Measurements from ENCODE around the gene LCE7A. TPM values are rescaled to one million over a fixed set of nuclear protein-coding genes. Genes with fewer than 3 reads are reported as not detected.

The LCE7A gene
- total RNA-seq, 4 donors from 2014 or later: not detected

DNA sequence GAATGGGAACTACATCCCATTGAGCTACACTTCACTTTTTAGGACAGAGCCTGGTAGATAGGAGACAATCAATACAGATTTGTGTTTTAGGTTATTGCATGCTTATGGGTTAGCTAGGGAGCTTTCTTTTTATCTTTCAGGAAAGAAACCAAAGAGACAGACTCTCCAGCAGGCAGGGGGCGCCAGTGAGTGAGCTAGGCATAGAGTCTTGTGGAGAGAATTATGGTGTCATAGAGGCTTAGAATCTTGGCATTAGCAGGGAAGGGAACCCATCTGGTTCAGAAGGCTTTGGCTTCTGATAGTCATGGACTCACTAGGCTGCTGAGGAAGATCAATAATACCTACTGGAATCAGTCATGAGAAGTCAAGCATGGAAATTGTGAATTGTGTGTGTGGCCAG lies 18.2 kb downstream of the LCE7A start, which contains the start of gene SMCP:
Gene SMCP, plus strand, starts transcription at position 281 of the 400 bp plus-strand sequence. CDS start 6,101 bp downstream, outside the sequence.
- no peak within 1 kb of the TSS for H3K27ac ChIP-seq
- 10 to 15% methylated on average over 1 of the region's 1 CpG for WGBS, 2 donors
- no peaks in the 10 kb centered on the region for H3K27me3 ChIP-seq
- H3K4me1 ChIP-seq: no peaks in the 10 kb centered on the region
- TF ChIP-seq POLR2A (IDR thresholded peaks at IDR 0.05) (no peak), CTCF (IDR thresholded peaks at IDR 0.05) (no peak)
- no peak within 1 kb of the TSS for H3K4me3 ChIP-seq (replicated peaks in 1 of 3)
- no peaks in the 10 kb centered on the region for H3K9me3 ChIP-seq
- H3K36me3 ChIP-seq: no peaks in the 10 kb centered on the region
- no peak for DNase-seq
- intact Hi-C loops (cut with DNase I): no loop called here

DNA sequence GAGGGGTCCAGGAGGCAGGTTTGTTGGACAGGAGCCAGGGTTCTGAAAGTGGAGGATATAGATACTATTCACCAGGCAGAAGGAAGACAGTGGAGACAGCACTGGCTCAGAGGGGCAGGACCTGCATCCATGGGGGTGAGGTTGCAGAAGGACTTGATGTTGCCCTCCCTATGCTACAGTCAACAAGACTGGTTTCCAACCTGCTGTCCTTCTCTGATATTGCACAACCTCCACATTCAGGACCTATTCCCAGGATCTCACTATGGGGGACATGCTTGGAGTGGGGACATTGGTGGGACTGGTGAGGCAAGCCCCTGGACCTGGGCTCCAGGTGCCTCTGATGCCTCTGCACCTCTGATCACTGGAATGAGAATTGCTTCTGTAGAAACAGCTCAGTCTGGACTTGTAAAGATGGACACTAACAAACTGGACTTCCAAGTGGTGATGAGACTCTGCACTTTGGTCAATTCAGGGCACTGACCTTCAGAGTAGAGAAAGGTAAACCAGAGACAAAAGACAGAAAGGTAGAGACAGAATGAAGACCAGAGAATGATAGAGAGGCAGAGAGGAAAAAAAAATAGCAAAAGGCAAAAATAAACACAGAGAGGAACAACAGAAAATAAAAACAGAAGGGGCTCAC lies 19.9 kb downstream of the LCE7A start:
- intact Hi-C loops (cut with DNase I): no loop called here
- DNase-seq: no peak
- TF ChIP-seq CTCF (IDR thresholded peaks at IDR 0.05): no peak
- TF ChIP-seq POLR2A (IDR thresholded peaks at IDR 0.05): no peak

DNA sequence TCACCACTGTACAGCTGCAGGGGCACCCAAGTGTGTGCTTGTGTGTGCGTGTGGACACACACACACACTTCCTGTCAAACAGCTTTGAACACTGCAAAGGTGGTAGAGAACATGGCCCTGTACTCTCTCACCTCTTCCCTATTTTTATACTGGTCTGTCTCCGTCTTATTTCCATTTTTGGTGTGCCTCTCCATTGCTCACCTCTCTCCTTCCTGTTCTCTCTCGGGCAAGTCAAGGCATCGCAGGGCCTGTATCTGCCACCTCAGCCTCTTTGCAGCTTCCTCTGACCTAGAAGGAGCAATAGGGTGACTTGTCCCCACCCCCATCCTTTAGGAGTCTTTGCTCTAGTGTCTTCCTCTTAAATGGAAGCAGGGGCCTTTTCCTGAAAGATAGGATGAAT lies 20.5 kb downstream of the LCE7A start:
- WGBS, 2 donors: 87 to 91% methylated on average over 4 of the region's 4 CpGs
- DNase-seq: no peak
- Histone ChIP-seq H3K4me3 (replicated peaks in 1 of 3) (no peak overlapping the region), H3K4me1 (no peaks in the 10 kb centered on the region), H3K36me3 (no peaks in the 10 kb centered on the region), H3K27me3 (no peaks in the 10 kb centered on the region), H3K9me3 (no peaks in the 10 kb centered on the region), H3K27ac (no peak overlapping the region)
- TF ChIP-seq CTCF (IDR thresholded peaks at IDR 0.05) (no peak), POLR2A (IDR thresholded peaks at IDR 0.05) (no peak)
- intact Hi-C loops (cut with DNase I): no loop called here

More for the DNA sequence above, 19.9 kb downstream of the LCE7A start:
- no peaks in the 10 kb centered on the region for H3K4me1 ChIP-seq
- H3K4me3 ChIP-seq (replicated peaks in 1 of 3): no peak overlapping the region
- no peaks in the 10 kb centered on the region for H3K36me3 ChIP-seq
- H3K27me3 ChIP-seq: no peaks in the 10 kb centered on the region
- no peak overlapping the region for H3K27ac ChIP-seq
- no peaks in the 10 kb centered on the region for H3K9me3 ChIP-seq

GRCh38 chr1:152880907-152881306 lies 21.1 kb downstream of the LCE7A start:
- intact Hi-C loops (cut with DNase I): no loop called here
- H3K27ac ChIP-seq: no peak overlapping the region
- DNase-seq: no peak
- H3K4me3 ChIP-seq (replicated peaks in 1 of 3): no peak overlapping the region
- H3K36me3 ChIP-seq: no peaks in the 10 kb centered on the region
- no peaks in the 10 kb centered on the region for H3K9me3 ChIP-seq
- H3K27me3 ChIP-seq: no peaks in the 10 kb centered on the region
- no peak for TF ChIP-seq POLR2A (IDR thresholded peaks at IDR 0.05)
- TF ChIP-seq CTCF (IDR thresholded peaks at IDR 0.05): no peak
- 81 to 83% methylated on average over 5 of the region's 5 CpGs for WGBS, 2 donors
- no peaks in the 10 kb centered on the region for H3K4me1 ChIP-seq

DNA sequence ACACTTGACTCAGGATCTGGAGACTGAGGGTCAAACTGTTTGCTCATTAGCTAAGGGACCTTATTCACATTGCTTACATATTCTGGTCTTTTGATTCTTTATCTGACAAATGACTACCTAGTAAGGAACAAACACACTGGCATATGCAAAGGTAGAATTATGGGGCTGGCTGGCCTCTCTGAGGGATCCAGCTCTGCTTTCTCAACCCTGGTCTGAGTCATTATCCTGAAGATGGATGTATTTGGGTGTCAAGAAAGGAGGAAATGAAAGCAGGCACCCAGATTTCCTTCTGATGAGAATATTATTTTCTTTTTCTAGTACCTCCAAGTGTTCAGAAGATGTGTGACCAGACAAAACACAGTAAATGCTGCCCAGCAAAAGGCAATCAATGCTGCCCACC lies 24.3 kb downstream of the LCE7A start:
- Histone ChIP-seq H3K4me3 (replicated peaks in 1 of 3) (no peak overlapping the region), H3K4me1 (no peaks in the 10 kb centered on the region), H3K27me3 (no peaks in the 10 kb centered on the region), H3K36me3 (no peaks in the 10 kb centered on the region), H3K27ac (no peak overlapping the region), H3K9me3 (no peaks in the 10 kb centered on the region)
- TF ChIP-seq CTCF (IDR thresholded peaks at IDR 0.05) (no peak), POLR2A (IDR thresholded peaks at IDR 0.05) (no peak)
- no peak for DNase-seq
- intact Hi-C loops (cut with DNase I): no loop called here
